ENCODE measurements around the gene SHQ1.

Gene SHQ1

DNA sequence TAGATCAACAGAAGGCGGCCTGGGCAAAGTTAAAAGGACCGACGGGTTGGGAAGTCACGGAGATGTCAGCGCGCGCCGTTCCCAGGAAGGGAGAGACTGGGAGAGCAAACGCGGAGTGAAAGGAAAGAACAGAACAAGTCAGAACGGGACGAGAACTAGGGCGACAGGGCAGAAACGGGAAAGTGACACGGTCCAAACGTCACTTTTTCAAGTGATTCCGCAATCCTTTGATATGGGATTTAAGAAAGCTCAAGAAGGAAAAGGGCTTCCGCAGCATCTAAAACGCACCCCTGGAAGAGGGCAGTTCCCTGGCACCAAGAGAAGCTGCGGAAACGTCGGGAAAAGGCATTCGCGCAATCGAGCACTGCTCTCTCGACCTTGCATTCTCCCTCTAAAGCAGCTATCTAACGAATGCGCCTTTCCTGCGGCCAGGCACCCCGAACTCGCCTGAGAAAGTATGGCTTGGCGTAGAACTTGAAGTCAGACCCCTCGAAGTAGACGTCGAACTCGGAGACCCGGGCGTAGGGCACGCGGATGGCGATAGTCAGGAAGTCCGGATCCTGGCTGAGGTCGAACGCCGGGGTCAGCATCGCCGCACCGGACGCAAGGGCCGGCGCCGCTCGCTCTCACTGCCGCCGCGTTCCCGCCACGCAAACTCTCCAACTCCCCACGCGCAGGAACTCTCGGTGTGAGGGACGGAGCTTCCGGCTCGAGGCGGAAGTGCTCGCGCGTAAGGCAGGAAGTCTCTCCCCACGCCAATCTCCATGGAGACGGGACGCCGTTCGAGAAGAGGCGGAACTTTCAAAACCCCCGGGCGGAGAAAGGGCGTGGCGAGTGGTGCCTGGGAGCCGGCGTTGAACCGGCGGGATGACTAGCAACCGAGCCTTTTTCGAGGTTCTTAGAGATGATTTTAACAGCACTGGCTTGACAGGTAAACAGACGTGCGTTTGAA lies at the start of gene SHQ1:
Gene SHQ1 (minus strand): TSS at position 695 of the 952 bp plus-strand sequence. CDS start 105 bp downstream, at position 590.
- DNase-seq, result no peak

DNA sequence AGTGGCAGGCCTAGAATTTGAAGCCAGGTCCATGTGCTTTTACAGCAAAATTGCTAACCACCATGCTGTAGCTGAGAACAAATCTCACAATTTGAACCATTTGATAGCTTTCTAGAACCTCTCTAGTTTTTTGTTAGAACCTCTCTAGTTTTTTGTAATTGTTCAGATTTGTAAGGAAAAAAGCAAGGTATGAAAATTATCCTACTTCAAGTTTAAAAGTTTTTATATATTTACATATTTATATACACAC lies 49.4 kb upstream of the SHQ1 start:
- no peak for DNase-seq

DNA sequence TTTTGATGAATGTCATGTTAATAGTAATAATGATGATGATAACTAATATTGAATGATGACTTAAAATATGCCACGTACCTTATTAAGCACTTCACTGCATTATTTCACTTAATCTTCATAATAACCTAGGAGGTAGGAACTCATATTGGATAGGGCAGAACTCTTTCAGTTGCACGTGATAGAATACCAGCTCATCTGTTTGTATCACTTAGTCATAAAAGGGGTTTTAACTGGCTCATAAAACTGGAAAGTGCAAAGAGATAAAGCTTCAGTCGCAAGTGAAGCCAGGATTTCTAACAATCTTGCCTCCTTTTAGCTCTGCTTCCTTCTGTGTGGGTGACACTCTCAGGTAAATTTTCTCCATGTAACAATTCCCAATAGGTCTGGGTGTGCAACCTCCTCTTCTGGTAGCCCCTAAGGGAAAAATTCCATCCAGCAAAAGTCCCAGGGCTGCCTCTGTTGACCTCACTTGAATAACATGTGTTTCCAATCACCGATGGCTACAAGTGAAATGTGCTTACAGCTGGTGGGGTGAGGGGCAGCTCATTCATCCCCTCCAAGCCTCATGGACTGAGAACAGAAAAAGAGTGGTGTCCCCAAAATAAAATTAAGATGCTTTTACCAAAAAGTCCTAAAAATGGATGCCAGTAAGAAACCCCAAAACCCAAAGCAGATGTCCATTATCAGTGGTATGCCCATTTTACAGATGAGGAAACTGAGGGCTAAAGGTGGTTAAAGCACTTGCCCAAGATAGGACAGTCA lies 48.9 kb upstream of the SHQ1 start:
- DNase-seq, result no peak

DNA sequence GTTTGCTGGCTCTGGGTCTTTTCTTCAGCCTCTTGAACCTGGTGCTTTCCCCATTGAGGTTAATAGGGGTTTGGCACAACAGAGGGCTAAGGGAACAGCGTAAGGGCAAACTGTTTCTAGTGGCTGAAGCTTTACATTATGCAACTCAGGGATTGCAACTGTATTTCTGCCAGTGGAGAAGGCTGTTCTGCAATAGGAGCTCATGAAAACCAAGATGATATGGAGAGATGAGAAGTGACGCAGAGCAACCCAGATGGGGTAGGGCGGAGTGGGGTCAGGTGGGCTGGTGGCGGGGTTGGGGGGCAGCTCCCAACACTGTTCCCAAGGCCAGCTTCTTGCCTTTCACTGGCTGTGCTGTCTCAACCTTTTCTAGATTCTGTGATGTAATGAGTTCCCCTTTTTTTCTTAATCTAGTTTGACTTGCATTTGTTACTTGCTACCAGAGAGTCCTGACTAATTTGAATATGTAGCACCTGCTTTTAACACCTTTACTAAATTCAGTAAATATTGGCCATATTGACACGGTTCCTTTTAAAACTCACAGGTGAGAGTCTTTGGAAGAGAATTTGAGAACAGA lies 46.8 kb upstream of the SHQ1 start:
- no peak for DNase-seq

DNA sequence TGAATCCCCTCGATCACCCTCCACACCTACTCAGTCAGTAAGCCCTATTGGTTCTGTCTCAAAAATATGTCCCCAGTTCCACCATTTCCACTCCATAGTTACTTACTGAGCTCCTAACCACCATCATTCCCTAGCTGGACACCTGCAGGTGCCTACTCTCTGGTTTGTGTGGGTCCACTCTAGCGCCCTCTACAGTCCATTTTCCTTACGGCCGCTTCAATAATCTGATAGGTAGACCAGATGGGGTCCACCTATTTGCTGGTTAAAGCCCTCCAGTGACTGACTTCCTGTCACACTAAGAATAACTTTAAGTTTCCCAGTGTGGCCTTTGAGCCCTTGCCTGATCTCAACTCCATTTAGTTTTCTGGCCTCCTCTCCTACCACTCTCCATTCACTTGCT lies 44.6 kb upstream of the SHQ1 start:
- no peak for DNase-seq

DNA sequence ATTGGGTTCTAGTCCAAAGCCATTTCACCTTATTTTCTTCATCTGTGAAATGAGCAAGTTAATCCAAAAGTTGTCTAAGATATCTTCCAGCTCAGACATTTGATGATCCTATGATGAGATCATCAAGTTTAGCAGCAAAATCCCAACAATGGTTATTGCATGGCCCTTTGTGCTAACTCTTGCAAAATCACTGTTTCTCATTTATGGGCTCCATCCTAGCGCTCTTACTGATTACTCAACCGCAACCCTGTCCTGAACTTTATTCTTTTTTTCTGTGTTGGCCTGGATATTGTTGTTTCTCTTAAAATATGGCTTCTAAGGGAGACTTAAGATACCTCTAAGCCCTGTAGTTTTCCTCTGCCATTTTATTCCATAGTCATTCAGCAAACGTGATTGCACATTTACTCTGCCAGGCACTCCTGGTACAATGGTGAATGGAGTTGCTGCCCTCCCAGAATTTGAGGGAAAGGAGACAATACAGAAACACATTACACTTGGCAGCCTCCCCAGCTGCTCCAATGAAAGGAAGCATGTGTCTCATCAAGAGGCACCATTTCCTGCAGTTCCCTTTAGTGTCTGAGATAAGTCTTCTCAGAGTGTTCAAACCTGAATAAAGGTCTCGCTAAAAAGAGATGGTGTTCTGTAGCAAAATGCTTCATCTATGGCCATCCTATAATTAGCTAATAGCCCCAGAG lies 44.0 kb upstream of the SHQ1 start:
- no peak for DNase-seq

DNA sequence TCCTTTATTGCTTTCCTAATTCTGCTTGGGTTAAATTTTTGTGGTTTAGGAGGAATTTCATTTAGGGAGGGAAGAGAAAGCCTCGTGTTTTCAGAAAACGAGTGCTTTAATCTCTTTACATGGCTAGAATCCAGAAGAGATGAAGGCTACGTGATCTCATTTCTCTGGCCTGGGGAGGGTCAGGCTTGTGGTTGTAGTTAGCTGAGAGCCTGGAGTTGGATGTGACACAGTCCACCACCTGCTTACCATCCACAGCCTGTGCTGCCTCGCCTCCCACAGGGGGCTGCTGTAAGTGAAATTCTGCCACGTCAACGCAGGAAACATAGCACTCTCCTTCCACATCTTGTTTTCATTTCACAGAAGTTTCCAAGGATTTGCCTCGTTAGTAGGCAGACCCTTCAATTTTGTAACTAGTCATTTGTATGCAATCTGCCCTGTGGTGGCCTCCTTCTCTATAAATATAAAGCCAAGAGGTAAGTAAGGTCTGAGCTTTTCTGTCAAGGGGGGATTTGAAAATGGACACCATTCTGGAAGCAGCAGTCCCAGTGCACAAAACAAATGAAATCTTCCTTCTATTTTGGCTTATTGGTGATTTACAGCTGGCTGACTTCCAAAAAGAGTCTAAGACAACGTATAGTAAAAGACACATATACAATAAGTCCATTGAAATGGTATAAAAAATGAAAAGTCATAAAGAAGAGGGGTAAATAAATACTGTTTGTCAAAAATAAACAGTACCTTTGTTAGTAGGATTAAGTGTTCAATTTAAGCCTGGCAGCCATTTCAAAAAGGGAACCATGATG lies 43.0 kb upstream of the SHQ1 start:
- DNase-seq, result no peak

DNA sequence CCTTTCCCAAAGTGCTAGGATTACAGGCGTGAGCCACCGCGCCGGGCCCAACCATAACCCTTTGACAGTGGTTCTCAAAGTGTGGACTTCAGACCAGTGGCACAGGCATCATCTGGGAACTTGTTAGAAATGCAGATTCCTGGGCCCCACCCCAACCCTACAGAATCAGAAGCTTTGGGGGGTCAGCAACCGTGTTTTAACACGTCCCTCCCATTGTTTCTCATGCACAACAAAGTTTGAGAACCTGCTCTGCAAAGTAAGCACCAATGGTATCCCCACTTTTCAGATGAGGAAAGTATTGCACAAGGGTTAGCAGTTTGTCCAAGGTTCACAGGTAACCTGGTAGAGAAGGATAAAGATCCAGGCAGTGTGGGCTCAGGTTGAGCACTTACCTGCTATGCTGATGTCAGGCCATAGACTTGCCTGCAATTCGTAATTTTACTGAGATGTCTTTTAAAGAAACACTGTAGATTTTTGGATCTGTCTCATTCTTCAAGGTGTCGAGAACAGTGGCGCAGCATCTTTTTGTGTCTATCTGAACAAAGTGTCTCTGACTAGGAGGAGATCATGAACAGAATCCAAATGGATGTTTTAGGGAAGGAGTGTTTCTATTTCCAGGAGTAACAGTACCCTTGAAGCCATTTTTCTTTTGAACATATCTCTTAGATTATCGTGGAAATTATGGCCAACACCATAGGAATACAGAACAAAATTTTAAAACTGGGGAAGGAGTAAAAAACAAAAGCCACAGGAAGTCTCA lies 42.1 kb upstream of the SHQ1 start:
- no peak for DNase-seq

DNA sequence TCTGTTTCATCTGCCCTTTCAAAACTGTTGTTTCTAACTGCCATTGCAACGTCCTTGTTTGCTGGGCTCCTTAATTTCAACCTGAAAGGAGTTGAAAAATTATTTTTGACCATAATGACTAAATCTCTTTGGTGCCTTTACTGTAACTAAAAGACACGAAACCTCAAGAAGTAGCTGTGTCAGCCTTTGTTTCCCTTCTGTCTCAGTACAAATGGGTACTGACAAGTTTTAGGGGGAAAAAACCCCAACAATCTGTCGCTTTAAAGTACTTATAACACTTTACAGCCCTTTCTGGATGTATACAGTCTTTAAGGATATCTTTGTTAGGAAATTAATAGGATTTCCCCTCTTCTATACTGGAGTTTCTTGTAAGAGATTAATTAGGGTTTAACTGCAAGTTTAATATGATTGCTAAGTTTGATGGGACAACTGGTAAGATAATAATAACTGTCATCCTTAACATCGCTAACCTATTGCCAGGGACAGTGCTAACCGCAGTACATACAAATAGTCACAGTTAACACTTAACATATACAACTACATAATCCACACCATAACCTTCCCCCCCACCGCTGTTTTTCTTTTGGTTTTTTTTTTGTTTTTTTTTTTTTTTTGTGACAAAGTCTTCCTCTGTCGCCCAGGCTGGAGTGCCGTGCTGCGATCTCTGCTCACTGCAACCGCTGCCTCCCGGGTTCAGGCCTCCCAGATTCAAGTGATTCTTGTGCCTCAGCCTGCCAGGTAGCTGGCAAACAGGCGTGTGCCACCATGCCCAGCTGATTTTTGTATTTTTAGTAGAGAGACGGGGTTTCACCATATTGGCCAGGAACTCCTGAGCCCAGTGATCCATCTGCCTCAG lies 41.3 kb upstream of the SHQ1 start:
- no peak for DNase-seq

DNA sequence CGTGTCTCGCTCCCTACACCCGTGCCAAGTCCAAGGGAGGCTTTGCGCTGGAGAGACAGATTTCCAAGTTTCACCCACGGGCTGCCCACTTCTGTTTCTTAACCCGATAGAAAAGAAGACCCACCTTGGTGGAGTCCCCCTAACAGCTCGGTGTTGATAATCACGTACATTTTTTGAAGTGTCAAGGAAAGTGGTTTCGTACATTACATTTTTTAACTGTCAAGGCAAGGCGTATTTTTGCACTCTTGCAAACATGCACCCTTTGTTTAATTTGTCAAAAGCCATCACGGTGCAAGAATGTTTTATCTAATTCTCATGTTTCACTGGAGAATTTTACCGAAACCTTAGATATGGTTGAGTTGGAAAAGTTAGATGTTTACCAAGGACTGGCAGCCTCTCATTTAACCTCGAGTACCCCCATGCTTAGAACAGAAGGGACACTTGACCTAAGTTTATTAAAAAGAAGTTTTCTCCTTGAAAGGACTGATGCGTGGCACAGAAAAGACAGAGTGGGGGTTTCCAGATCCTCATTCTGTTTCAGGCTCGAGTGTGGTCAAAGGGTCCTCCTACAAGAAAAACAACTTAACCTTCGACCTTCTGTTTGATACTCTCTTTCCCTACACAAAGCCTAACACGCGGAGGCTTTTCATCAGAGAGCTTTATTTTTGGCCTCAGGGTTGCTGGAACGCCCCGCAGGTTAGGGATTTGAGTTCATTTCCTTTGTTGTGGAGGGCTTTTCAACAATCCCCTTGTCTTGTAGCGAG lies 40.5 kb upstream of the SHQ1 start:
- DNase-seq, result no peak

DNA sequence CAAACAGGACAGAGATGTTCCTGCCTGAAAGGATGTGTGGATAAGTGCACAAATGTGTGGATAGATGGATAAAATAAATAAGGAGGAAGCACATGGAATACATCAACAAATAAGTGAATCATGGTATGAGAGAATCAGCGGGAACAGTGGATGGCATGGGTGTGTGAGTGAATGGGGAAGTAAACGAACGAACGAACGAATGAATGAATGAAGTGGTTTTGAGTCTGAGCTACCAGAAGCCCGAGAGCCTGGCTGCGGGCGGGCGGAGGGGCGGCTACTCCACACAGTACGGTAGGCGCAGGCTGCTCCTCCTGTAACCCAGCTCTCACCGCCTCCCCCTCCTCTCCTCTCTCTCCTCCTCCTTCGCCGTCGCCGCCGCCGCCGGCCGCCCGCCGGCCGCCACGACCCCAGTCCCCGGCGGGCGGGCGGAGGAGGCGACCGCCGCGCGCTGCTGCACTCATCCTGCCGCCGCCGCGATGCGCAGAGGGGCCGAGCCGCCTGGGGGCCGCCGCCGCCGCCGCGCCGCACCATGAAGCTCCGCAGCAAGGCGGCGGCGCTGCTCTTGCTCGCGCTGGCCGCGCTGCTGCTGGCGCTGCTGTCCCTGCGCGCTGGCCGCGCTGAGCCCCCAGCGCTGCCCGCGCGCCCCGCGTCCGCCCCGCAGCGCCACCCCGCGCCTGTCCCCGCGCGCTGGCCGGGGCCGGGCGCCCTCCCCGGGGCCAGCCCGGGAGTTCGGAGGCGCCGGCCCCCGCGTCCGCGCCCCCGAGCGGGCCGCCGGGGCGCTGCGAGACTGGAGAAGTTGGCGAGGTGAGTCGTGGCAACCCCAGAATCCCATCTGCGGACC lies 39.7 kb upstream of the SHQ1 start, which contains the start of gene GXYLT2:
Gene GXYLT2 (plus strand): TSS at position 342 of the 841 bp plus-strand sequence. CDS start 188 bp downstream, at position 530.
- no peak for DNase-seq

DNA sequence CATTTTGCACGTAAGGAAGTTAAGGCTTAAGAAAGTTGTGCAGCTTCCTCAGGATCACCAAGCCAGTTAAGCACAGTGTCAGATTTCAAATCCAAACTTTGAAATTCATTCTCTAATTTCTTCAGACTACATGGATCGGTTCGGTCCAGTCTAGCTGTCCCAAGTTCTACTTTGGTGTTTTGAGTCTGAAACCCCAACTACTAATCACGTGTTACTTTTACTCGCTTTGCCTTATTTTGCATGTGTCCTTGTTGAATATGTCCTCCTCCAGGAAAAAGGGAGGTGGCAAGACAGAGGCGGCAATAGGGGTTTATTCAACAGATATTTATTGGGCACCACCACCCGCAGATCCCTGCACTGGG lies 39.1 kb upstream of the SHQ1 start:
- DNase-seq, result no peak

DNA sequence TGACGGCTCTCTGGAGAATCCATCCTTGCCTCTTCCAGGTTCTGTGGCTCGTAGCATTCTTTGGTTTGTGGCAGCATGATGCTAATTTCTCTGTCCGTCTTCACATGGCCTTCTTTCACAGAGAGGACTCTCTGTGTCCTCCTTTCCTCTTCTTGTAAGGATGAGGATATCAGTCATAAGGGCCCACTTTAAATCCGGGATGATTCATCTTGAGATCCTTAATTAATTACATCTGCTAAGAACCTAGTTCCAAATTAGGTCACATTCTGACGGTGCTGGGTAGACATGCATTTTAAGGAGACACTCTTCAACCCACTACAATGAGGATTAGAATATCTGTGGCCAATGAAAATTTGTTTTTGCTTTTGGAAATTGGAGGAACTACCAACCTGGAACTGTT lies 23.9 kb upstream of the SHQ1 start:
- no peak for DNase-seq

DNA sequence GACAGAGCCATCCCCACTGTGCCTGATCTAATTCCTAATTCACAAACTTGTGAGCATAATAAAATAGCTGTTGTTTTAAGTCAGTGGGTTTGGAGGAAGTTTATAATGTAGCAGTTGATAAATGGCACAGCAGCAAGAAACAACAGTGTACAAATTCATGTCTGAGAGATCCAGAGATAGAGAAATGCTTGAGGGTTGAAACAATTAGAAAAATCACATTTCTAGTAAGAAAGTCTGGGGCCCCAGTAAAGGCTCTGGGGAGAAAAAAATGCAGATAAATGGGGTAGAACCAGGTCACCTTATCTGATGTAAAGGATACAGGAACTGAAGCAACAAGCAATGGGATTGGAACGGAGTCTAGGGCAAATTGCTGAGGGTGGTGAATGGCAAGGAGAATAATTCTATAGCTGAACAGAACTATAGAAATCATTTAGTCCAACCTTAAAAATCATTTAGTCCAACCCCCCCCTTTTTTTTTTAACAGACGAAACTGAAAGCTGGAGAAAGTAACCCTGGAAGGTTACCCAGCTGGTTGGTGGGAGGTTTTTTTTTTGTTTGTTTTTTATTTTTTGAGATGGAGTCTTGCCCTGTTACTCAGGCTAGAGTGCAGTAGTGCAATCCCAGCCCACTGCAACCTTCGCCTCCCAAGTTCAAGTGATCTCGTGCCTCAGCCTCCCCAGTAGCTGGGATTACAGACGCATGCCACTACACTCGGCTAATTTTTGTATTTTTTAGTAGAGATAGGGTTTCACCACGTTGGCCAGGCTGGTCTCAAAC lies 14.3 kb upstream of the SHQ1 start:
- no peak for DNase-seq

DNA sequence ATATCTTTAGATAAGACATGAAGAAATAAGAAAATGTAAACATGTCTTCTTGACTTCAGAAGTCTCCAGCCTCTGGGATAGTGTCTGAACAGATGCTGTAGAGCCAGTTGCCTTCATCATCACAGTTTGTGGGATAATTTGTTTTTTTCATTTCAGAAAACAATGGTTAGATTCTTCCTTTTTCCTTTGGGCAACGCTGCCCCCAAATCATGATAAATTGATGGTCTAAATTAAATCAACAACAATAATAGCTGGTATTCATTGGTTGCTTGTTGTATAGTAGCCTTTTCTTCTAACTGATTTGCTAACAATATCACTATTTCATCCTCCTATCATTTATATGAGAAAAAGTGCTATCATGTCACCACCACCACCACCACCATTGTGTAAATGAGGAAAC lies 12.6 kb upstream of the SHQ1 start:
- DNase-seq, result no peak

DNA sequence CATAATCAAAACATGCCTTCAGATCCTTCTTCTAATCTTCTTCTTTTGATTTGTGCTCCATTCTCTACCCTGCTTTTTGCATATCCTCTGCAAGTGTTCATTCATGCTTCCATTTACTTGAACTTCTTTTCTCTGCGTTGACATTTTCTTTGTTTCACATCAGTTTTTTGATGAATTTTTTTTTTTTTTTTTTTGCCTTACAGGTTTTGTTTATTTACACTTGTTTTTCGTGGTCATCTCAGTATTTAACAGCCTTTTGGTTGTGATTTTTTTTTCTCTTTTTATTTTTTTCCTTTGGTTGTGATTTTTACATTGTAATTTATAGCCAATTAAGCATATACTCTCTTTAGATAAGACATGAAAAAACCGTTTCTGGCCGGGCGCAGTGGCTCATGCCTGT lies 11.8 kb upstream of the SHQ1 start:
- DNase-seq, result no peak

DNA sequence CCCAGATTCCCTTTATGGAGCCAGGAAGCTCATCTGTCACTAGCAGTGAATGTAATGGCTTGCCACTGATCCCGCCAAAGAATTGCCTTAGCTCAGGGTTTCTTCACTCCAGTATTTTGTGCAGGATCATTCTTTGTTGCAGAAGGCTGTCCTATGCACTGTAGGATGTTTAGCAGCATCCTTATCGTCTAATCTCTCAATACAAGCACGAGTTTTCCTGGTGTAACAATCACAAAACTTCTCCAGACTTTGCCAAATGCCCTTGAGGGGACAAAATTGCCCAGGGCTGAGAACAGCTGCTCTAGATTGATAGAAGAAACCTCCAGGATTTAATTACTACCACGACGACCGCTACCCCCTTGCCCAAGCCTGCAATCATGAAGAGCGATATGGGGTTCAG lies 6.8 kb upstream of the SHQ1 start:
- no peak for DNase-seq

DNA sequence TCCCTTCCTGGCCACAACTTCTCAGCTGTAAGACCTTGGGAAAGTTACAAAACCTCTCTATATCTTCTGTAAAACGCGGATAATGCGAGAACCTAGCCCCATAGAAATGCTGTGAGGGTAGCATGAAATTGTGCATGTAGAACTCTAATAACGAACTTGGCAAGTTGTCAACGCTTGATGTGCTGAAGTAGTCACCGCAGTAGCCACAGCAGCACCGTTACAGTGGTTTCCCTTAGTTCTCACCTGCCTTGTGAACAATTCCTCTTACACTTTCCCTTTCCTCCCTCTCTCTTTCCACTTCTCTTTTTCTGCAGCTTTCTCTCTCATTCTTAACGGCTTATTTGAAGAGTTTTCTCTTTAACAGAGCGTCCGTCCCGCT lies 447 bp upstream of the SHQ1 start:
- no peak for DNase-seq

Measured in NCI-H2081 treated with DMSO at 0.1 percent for 48 hours (cell line).